Measurements from ENCODE around the gene IL10RA. TPM values are rescaled to one million over a fixed set of nuclear protein-coding genes. Genes with fewer than 3 reads are reported as not detected.

Gene IL10RA
- total RNA-seq, 1 donor from 2014 or later = 88.3 TPM

DNA sequence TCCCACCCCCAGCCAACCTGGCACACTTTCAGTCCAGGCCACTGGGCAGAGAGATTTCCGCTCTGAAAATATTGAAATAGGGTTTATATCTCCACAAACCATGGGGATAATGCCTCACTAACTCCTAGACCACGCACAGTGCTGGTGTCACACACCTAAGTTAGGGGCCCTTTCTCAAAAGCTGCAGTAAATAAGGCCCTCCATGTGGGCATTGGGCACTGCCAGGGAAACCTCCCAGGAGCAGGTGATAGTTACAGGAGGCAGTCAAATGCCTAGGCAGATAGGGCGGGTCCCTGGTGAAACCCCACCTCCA lies 3.1 kb upstream of the IL10RA start:
- Mint-ChIP-seq H3K36me3 (ENCODE audit: low read depth) (peaks cover 27% of the 10 kb centered on the region), H3K4me1 (ENCODE audit: low read depth) (peaks cover 70% of the 10 kb centered on the region), H3K9me3 (no peaks in the 10 kb centered on the region), H3K27ac (no peak overlapping the region), H3K4me3 (peak overlapping the region; percentile 29), H3K27me3 (ENCODE audit: insufficient read depth) (no peaks in the 10 kb centered on the region)
- intact Hi-C loops (cut with micrococcal nuclease) = no loop called here
- no peak for DNase-seq (ENCODE audit: low spot score)

DNA sequence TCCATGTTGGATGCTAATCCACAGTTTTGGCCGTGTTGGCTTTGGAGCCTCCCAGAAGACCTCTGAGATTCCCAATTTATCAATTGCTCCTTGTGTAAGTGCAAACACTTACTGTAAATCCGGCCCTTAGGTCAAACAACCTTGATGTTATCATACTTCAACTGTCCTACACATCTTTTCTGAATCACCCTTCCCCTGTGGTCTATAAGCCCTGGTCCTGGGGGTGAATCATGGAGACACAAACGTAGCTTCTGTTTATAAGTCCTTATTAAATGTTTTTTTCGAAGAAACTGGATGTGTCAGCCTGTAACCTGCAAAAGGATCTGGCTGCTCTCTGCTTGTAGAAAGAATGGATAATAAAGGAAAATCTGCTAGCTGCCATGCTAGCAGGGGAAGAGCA lies 1.7 kb upstream of the IL10RA start:
- Mint-ChIP-seq H3K36me3 (ENCODE audit: low read depth) (peaks cover 35% of the 10 kb centered on the region), H3K4me3 (peak overlapping the region; percentile 89), H3K27ac (peak overlapping the region; percentile 88), H3K4me1 (ENCODE audit: low read depth) (peaks cover 76% of the 10 kb centered on the region), H3K27me3 (ENCODE audit: insufficient read depth) (no peaks in the 10 kb centered on the region), H3K9me3 (no peaks in the 10 kb centered on the region)
- intact Hi-C loops (cut with micrococcal nuclease) = no loop called here
- no peak for DNase-seq (ENCODE audit: low spot score)

DNA sequence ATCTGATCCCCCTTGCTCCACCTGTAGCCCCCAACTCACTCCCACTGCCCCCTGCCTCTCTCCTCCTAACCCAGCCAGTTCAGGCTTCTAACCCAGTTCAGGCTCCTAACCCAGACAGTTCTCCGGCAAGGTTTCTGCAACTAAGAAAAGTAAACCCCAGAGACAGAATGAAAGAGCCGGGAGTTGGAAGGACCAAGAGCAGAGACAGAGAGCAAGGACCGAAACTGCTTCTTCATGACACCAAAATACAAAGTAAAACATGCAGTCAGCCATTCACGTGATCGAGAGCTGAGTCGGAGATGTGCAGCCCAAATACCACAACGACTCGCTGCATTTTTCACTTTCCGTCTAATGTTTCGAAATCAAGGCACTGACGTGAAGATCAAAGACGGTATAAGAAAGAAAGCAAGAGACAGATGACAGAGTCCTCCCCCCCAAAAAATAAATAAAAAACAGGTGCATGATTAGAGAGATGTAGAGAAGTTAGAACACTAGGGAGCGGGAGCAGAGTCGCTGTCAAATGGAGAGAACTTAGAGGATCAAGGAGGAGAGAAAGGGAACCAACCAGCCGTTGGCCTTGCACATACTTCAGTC lies 884 bp downstream of the IL10RA start:
- Mint-ChIP-seq H3K9me3 (no peaks in the 10 kb centered on the region), H3K4me3 (peak overlapping the region; percentile 89), H3K36me3 (ENCODE audit: low read depth) (peaks cover 55% of the 10 kb centered on the region), H3K27ac (peak overlapping the region; percentile 86), H3K4me1 (ENCODE audit: low read depth) (peaks cover 79% of the 10 kb centered on the region), H3K27me3 (ENCODE audit: insufficient read depth) (no peaks in the 10 kb centered on the region)
- intact Hi-C loops (cut with micrococcal nuclease) = loop anchor here (1.0 to 5.0 kb wide), 13 partner anchors 13 to 755 kb away; partner anchors contain the start of genes PCSK7 and RNF214
- peak; percentile 72 for DNase-seq (ENCODE audit: low spot score)

- H3K36me3 Mint-ChIP-seq (ENCODE audit: low read depth) = peaks cover 73% of the 10 kb centered on the region
- H3K4me1 Mint-ChIP-seq (ENCODE audit: low read depth) = peaks cover 84% of the 10 kb centered on the region
- no peak for DNase-seq (ENCODE audit: low spot score)
- H3K9me3 Mint-ChIP-seq = no peaks in the 10 kb centered on the region
- peak overlapping the region; percentile 26 for H3K27ac Mint-ChIP-seq
- intact Hi-C loops (cut with micrococcal nuclease) = loop anchor here (5.0 kb wide), 4 partner anchors 213 to 757 kb away; partner anchors contain the start of genes PCSK7 and RNF214
- H3K4me3 Mint-ChIP-seq = peak overlapping the region; percentile 89
- H3K27me3 Mint-ChIP-seq (ENCODE audit: insufficient read depth) = no peaks in the 10 kb centered on the region
These were observed 3.3 kb downstream of the IL10RA start for GRCh38 chr11:117989351-117990102.

DNA sequence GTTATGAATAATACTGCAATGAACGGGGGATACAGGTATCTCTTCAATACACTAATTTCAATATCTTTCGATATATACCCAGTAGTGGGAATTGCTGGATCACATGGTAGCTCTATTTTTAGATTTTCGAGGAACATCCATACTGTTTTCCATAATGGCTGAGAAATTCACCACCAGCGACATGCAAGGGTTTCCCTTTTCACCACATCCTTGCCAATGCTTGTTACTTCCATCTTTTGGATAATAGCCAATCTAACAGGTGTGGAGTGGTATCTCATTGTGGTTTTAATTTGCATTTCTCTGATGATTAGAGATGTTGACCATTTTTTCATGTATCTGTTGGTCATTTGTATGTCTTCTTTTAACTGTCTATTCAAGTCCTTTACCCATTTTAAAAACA lies 5.9 kb downstream of the IL10RA start:
- Mint-ChIP-seq H3K27ac (peak overlapping the region; percentile 40), H3K4me1 (ENCODE audit: low read depth) (peaks cover 95% of the 10 kb centered on the region), H3K9me3 (no peaks in the 10 kb centered on the region), H3K4me3 (peak overlapping the region; percentile 73), H3K36me3 (ENCODE audit: low read depth) (peaks cover 89% of the 10 kb centered on the region), H3K27me3 (ENCODE audit: insufficient read depth) (no peaks in the 10 kb centered on the region)
- no peak for DNase-seq (ENCODE audit: low spot score)
- intact Hi-C loops (cut with micrococcal nuclease) = no loop called here

DNA sequence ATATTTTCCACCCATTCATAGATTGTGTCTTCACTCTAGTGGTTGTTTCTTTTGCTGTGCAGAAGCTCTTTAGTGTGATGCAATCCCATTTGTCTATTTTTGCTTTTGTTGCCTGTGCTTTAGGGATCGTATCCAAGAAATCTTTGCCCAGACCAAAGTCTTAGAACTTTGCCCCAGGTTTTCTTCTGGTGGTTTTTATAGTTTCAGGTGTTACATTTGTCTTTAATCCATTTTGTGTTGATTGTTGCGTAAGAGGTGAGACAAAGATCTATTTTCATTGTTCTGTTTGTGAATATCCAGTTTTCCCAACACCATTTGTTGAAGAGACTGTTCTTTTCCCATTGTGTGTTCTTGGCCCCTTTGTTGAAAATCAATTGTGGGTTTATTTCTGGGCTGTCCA lies 6.4 kb downstream of the IL10RA start:
- no peaks in the 10 kb centered on the region for H3K9me3 Mint-ChIP-seq
- peak overlapping the region; percentile 73 for H3K4me3 Mint-ChIP-seq
- H3K27ac Mint-ChIP-seq = peak overlapping the region; percentile 73
- H3K4me1 Mint-ChIP-seq (ENCODE audit: low read depth) = peaks cover 95% of the 10 kb centered on the region
- no peak for DNase-seq (ENCODE audit: low spot score)
- H3K27me3 Mint-ChIP-seq (ENCODE audit: insufficient read depth) = no peaks in the 10 kb centered on the region
- H3K36me3 Mint-ChIP-seq (ENCODE audit: low read depth) = peaks cover 89% of the 10 kb centered on the region
- intact Hi-C loops (cut with micrococcal nuclease) = no loop called here

DNA sequence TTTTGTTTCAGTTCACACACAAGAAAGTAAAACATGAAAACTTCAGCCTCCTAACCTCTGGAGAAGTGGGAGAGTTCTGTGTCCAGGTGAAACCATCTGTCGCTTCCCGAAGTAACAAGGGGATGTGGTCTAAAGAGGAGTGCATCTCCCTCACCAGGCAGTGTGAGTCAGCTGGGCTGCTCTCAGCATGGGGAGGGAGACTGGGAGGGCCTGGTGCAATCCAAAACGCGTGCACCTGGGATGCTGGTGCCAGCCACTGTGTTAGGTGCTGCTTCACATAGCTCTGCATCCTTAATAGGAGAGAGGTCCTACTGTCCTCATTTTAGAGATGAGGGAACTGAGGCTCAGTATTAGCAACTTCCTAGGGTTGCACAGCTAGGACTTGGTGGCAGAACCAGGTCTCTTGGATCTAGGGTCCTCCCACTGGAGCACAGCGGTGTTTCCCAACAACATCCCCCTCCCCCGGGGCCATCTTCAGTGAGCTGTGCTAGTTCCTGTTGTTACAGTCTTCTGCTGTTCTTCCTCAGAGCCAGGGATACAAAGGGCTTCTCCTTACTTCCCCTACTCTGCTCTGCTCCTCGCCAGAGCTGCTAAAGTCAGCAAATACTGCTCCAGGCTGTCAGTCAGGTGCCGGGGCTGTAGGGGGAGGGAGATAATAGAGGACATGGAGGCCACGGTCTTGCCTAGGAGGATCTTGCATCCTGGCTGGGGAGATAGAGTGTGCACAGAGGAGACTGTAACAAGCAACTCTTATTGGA lies 8.0 kb downstream of the IL10RA start:
- peaks cover 91% of the 10 kb centered on the region for H3K4me1 Mint-ChIP-seq (ENCODE audit: low read depth)
- peak overlapping the region; percentile 29 for H3K27ac Mint-ChIP-seq
- H3K27me3 Mint-ChIP-seq (ENCODE audit: insufficient read depth) = no peaks in the 10 kb centered on the region
- no peaks in the 10 kb centered on the region for H3K9me3 Mint-ChIP-seq
- intact Hi-C loops (cut with micrococcal nuclease) = no loop called here
- no peak for DNase-seq (ENCODE audit: low spot score)
- peak overlapping the region; percentile 37 for H3K4me3 Mint-ChIP-seq
- peaks cover 88% of the 10 kb centered on the region for H3K36me3 Mint-ChIP-seq (ENCODE audit: low read depth)

GRCh38 chr11:117995472-117995871 lies 9.3 kb downstream of the IL10RA start:
- Mint-ChIP-seq H3K27ac (peak overlapping the region; percentile 79), H3K27me3 (ENCODE audit: insufficient read depth) (no peaks in the 10 kb centered on the region), H3K4me3 (no peak overlapping the region), H3K9me3 (no peaks in the 10 kb centered on the region), H3K4me1 (ENCODE audit: low read depth) (peaks cover 87% of the 10 kb centered on the region), H3K36me3 (ENCODE audit: low read depth) (peaks cover 81% of the 10 kb centered on the region)
- DNase-seq (ENCODE audit: low spot score) = no peak
- intact Hi-C loops (cut with micrococcal nuclease) = no loop called here

- Mint-ChIP-seq H3K27me3 (ENCODE audit: insufficient read depth) (no peaks in the 10 kb centered on the region), H3K4me1 (ENCODE audit: low read depth) (peaks cover 89% of the 10 kb centered on the region), H3K9me3 (no peaks in the 10 kb centered on the region), H3K4me3 (peak overlapping the region; percentile 15), H3K27ac (peak overlapping the region; percentile 79), H3K36me3 (ENCODE audit: low read depth) (peaks cover 79% of the 10 kb centered on the region)
- intact Hi-C loops (cut with micrococcal nuclease) = no loop called here
- no peak for DNase-seq (ENCODE audit: low spot score)
These were observed 9.9 kb downstream of the IL10RA start for GRCh38 chr11:117996058-117996457.

GRCh38 chr11:117997406-117997805 lies 11.2 kb downstream of the IL10RA start:
- Mint-ChIP-seq H3K9me3 (no peaks in the 10 kb centered on the region), H3K36me3 (ENCODE audit: low read depth) (peaks cover 67% of the 10 kb centered on the region), H3K27me3 (ENCODE audit: insufficient read depth) (no peaks in the 10 kb centered on the region), H3K4me3 (no peak overlapping the region), H3K27ac (peak overlapping the region; percentile 32), H3K4me1 (ENCODE audit: low read depth) (peaks cover 89% of the 10 kb centered on the region)
- intact Hi-C loops (cut with micrococcal nuclease) = no loop called here
- no peak for DNase-seq (ENCODE audit: low spot score)

GRCh38 chr11:117997823-117998579 lies 11.8 kb downstream of the IL10RA start:
- H3K4me1 Mint-ChIP-seq (ENCODE audit: low read depth) = peaks cover 89% of the 10 kb centered on the region
- H3K27ac Mint-ChIP-seq = peak overlapping the region; percentile 32
- H3K9me3 Mint-ChIP-seq = no peaks in the 10 kb centered on the region
- peaks cover 61% of the 10 kb centered on the region for H3K36me3 Mint-ChIP-seq (ENCODE audit: low read depth)
- intact Hi-C loops (cut with micrococcal nuclease) = no loop called here
- no peaks in the 10 kb centered on the region for H3K27me3 Mint-ChIP-seq (ENCODE audit: insufficient read depth)
- peak overlapping the region; percentile 25 for H3K4me3 Mint-ChIP-seq
- DNase-seq (ENCODE audit: low spot score) = no peak

DNA sequence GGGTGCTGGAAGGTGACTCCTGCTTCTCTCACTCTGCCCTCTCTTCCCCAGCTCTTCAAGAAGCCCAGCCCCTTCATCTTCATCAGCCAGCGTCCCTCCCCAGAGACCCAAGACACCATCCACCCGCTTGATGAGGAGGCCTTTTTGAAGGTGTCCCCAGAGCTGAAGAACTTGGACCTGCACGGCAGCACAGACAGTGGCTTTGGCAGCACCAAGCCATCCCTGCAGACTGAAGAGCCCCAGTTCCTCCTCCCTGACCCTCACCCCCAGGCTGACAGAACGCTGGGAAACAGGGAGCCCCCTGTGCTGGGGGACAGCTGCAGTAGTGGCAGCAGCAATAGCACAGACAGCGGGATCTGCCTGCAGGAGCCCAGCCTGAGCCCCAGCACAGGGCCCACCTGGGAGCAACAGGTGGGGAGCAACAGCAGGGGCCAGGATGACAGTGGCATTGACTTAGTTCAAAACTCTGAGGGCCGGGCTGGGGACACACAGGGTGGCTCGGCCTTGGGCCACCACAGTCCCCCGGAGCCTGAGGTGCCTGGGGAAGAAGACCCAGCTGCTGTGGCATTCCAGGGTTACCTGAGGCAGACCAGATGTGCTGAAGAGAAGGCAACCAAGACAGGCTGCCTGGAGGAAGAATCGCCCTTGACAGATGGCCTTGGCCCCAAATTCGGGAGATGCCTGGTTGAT lies 12.6 kb downstream of the IL10RA start:
- peaks cover 89% of the 10 kb centered on the region for H3K4me1 Mint-ChIP-seq (ENCODE audit: low read depth)
- peak overlapping the region; percentile 25 for H3K4me3 Mint-ChIP-seq
- intact Hi-C loops (cut with micrococcal nuclease) = no loop called here
- no peaks in the 10 kb centered on the region for H3K27me3 Mint-ChIP-seq (ENCODE audit: insufficient read depth)
- DNase-seq (ENCODE audit: low spot score) = no peak
- H3K27ac Mint-ChIP-seq = peak overlapping the region; percentile 32
- peaks cover 60% of the 10 kb centered on the region for H3K36me3 Mint-ChIP-seq (ENCODE audit: low read depth)
- H3K9me3 Mint-ChIP-seq = peaks cover 4% of the 10 kb centered on the region
